ENCODE measurements around the gene BMPER.

The BMPER gene

GRCh38 chr7:34081935-34082334, 176.6 kb downstream of the BMPER start:
- H3K4me3 ChIP-seq (ENCODE audit: low read depth, low read length): no peak overlapping the region
- no peak for TF ChIP-seq CTCF (IDR thresholded peaks at IDR 0.05; ENCODE audit: low read depth, low read length, missing control alignments)
- in situ Hi-C loops (cut with HindIII; ENCODE audit: low sequenced_read_pairs): no loop called here
- no peak for DNase-seq (ENCODE audit: low read depth)

GRCh38 chr7:34083440-34083839, 178.1 kb downstream of the BMPER start:
- no peak for TF ChIP-seq CTCF (IDR thresholded peaks at IDR 0.05; ENCODE audit: low read depth, low read length, missing control alignments)
- no peak for DNase-seq (ENCODE audit: low read depth)
- in situ Hi-C loops (cut with HindIII; ENCODE audit: low sequenced_read_pairs): no loop called here
- H3K4me3 ChIP-seq (ENCODE audit: low read depth, low read length): no peak overlapping the region

- DNase-seq (ENCODE audit: low read depth): no peak
- no peak for TF ChIP-seq CTCF (IDR thresholded peaks at IDR 0.05; ENCODE audit: low read depth, low read length, missing control alignments)
- no peak overlapping the region for H3K4me3 ChIP-seq (ENCODE audit: low read depth, low read length)
- in situ Hi-C loops (cut with HindIII; ENCODE audit: low sequenced_read_pairs): no loop called here
Measured at GRCh38 chr7:34084651-34085050, 179.3 kb downstream of the BMPER start.

DNA sequence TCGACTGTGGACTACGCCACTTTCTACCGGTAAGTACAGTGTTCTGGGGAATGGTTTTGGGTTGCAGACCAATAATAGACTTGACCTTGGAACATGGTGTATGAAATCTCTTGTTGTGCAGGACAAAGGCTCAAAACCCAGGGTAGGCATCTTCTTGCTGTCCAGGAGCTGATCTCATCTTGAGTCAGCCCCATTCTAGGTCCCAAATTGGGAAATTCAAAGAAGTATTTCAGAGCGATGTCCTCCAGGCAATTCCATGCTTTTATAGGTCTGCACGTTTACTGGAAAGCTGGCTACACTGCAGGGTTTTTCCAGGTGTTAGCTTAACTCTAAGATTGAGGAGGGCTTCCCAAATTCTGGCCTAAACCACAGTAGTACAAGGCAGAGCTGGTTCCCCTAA, 180.7 kb downstream of the BMPER start:
- no peak for DNase-seq (ENCODE audit: low read depth)
- no peak overlapping the region for H3K4me3 ChIP-seq (ENCODE audit: low read depth, low read length)
- in situ Hi-C loops (cut with HindIII; ENCODE audit: low sequenced_read_pairs): no loop called here
- no peak for TF ChIP-seq CTCF (IDR thresholded peaks at IDR 0.05; ENCODE audit: low read depth, low read length, missing control alignments)

- in situ Hi-C loops (cut with HindIII; ENCODE audit: low sequenced_read_pairs): no loop called here
- DNase-seq (ENCODE audit: low read depth): no peak
Measured at GRCh38 chr7:34086981-34087380, 181.6 kb downstream of the BMPER start.

GRCh38 chr7:34087892-34088891, 182.9 kb downstream of the BMPER start:
- no peak overlapping the region for H3K4me3 ChIP-seq (ENCODE audit: low read depth, low read length)
- in situ Hi-C loops (cut with HindIII; ENCODE audit: low sequenced_read_pairs): no loop called here
- peak; percentile 71 for TF ChIP-seq CTCF (IDR thresholded peaks at IDR 0.05; ENCODE audit: low read depth, low read length, missing control alignments)
- no peak for DNase-seq (ENCODE audit: low read depth)

More at GRCh38 chr7:34086981-34087380, 181.6 kb downstream of the BMPER start:
- H3K4me3 ChIP-seq (ENCODE audit: low read depth, low read length): no peak overlapping the region
- TF ChIP-seq CTCF (IDR thresholded peaks at IDR 0.05; ENCODE audit: low read depth, low read length, missing control alignments): no peak

All from astrocyte of the cerebellum (primary cell).